ENCODE data around the gene GNG14. TPM values are rescaled to one million over a fixed set of nuclear protein-coding genes. Genes with fewer than 3 reads are reported as not detected.
A peak's percentile ranks its signal among the peaks of the same experiment; 100 is the strongest.

GNG14 gene
- total RNA-seq, 4 donors from 2014 or later, result not detected

DNA sequence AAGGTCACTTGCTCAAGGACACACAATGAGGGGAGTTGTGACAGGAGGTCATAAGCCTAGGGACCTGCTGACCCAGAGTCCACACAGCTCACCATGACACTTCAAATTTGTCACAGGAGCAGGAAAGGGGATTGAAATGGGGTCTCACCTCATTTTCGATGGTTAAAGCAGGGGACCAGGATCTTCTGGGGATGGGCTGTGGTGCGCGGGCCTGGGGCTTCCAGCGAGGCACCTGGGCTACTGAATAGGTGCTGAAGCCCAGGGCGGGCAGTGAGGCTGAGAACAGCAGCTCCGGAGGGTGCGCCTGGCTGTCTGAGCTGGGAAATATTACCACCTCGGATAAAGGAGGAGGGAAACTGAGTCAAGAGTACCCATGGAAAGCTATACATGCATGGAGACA lies 32.3 kb upstream of the GNG14 start:
- WGBS, result 95% methylated on average over 8 of the region's 8 CpGs
- TF ChIP-seq POLR2AphosphoS5 (IDR thresholded peaks at IDR 0.05) (no peak), CTCF (IDR thresholded peaks at IDR 0.05) (no peak), EP300 (IDR thresholded peaks at IDR 0.05) (no peak)
- Histone ChIP-seq H3K4me1 (no peaks in the 10 kb centered on the region), H3K9me3 (no peaks in the 10 kb centered on the region), H3K27ac (no peak overlapping the region), H3K27me3 (no peaks in the 10 kb centered on the region), H3K36me3 (peaks cover 66% of the 10 kb centered on the region), H3K4me3 (no peak overlapping the region)
- no peak for DNase-seq (ENCODE audit: low spot score in 2 of 2)

GRCh38 chr19:12656899-12657571 lies 30.8 kb upstream of the GNG14 start:
- Histone ChIP-seq H3K4me1 (no peaks in the 10 kb centered on the region), H3K9me3 (no peaks in the 10 kb centered on the region), H3K4me3 (no peak overlapping the region), H3K27ac (no peak overlapping the region), H3K27me3 (no peaks in the 10 kb centered on the region), H3K36me3 (peaks cover 71% of the 10 kb centered on the region)
- 75% methylated on average over 50 of the region's 50 CpGs for WGBS
- no peak for DNase-seq (ENCODE audit: low spot score in 2 of 2)
- no peak for TF ChIP-seq POLR2A (IDR thresholded peaks at IDR 0.05)

DNA sequence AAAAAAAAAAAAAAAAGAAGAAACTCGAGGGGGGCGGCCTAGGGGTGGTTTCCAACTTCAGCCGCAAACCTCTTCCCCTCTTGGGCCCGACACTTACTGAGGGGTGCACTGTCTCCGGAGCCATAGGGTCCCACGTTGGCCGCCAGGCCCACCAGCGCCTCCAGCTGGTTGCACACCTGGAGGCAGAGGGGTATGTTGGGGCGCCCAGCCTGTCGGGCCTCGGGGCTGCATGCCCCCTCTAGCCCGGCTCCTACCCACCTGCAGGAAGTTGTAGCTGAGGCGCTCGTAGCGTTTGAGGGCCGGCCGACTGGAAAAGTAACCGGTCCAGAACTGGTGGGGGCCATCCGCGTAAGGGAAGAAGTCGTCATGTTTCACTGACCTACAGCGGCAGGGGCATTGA lies 29.8 kb upstream of the GNG14 start:
- Histone ChIP-seq H3K36me3 (peaks cover 78% of the 10 kb centered on the region), H3K27me3 (no peaks in the 10 kb centered on the region), H3K27ac (no peak overlapping the region), H3K4me1 (no peaks in the 10 kb centered on the region), H3K4me3 (no peak overlapping the region), H3K9me3 (no peaks in the 10 kb centered on the region)
- 96% methylated on average over 20 of the region's 22 CpGs for WGBS
- TF ChIP-seq POLR2AphosphoS5 (IDR thresholded peaks at IDR 0.05) (no peak), POLR2A (IDR thresholded peaks at IDR 0.05) (no peak), CTCF (IDR thresholded peaks at IDR 0.05) (no peak), EP300 (IDR thresholded peaks at IDR 0.05) (no peak)
- no peak for DNase-seq (ENCODE audit: low spot score in 2 of 2)

GRCh38 chr19:12660980-12661379 lies 26.8 kb upstream of the GNG14 start:
- WGBS, result 97% methylated on average over 12 of the region's 12 CpGs
- H3K9me3 ChIP-seq, result no peaks in the 10 kb centered on the region
- TF ChIP-seq POLR2A (IDR thresholded peaks at IDR 0.05) (no peak), CTCF (IDR thresholded peaks at IDR 0.05) (no peak), EP300 (IDR thresholded peaks at IDR 0.05) (no peak), POLR2AphosphoS5 (IDR thresholded peaks at IDR 0.05) (no peak)
- H3K4me3 ChIP-seq, result no peak overlapping the region
- no peak for DNase-seq (ENCODE audit: low spot score in 2 of 2)
- peaks cover 8% of the 10 kb centered on the region for H3K4me1 ChIP-seq
- H3K27me3 ChIP-seq, result no peaks in the 10 kb centered on the region
- H3K36me3 ChIP-seq, result peaks cover 81% of the 10 kb centered on the region
- H3K27ac ChIP-seq, result no peak overlapping the region

DNA sequence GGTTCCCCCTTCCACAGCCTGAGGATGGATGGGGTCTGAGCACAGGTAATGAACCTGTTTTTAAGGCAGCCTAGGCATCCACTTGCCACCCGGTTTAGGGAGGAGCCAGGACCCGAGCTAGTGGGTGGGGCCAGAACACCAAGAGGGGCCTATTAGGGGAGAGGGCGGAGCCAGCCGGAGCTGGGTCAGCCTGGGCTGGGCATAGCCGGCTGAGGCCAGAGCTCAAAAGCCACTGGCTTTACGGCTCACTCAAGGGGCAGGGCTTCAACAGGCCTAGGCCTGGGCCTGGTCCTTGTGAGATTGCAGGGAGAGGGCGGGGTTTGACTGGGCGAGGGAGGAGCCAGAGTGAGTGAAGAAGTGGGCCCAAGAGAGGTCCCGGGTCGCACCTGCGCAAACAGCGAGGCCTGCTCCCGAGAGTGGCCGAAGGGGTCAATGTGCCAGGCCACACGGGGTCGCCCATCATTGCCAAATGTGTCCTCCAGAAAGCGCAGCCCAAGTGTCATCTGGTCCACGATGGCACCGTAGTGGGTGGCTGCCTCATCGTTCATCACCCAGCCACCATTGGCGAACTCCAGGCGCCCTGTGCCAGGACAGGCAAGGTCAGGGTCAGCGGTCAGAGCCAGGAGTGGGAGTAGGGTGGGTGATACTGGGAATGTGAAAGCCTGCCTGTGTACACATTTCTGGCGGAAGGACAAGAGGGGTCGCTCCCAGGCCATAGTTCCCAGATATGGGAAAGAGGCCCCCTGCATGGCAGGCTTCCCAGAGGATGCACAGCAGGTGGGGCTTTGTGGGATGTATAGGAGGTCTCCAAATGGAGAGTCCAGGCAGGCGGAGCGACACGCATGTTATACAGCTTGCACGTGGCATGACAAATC lies 23.2 kb upstream of the GNG14 start:
- Histone ChIP-seq H3K27ac (no peak overlapping the region), H3K36me3 (peaks cover 57% of the 10 kb centered on the region)
- WGBS, result 79% methylated on average over 29 of the region's 29 CpGs

More for the DNA sequence above, 23.2 kb upstream of the GNG14 start:
- Histone ChIP-seq H3K27me3 (no peaks in the 10 kb centered on the region), H3K4me3 (no peak overlapping the region), H3K9me3 (no peaks in the 10 kb centered on the region), H3K4me1 (peaks cover 33% of the 10 kb centered on the region)
- TF ChIP-seq EP300 (IDR thresholded peaks at IDR 0.05), result no peak
- no peak for TF ChIP-seq CTCF (IDR thresholded peaks at IDR 0.05)
- no peak for TF ChIP-seq POLR2A (IDR thresholded peaks at IDR 0.05)
- no peak for TF ChIP-seq POLR2AphosphoS5 (IDR thresholded peaks at IDR 0.05)
- peak in 1 of 2 donors; percentile 61 for DNase-seq (ENCODE audit: low spot score in 2 of 2)
